ENCODE results near the gene HIVEP2.

GRCh38 chr6:142822842-142823241 lies 122.1 kb downstream of the HIVEP2 start:
- TF ChIP-seq ZNF274 (IDR thresholded peaks at IDR 0.05; ENCODE audit: low read depth, low read length) = no peak
- no peak for TF ChIP-seq YY1 (IDR thresholded peaks at IDR 0.05; ENCODE audit: insufficient read depth, insufficient read length)
- TF ChIP-seq SUZ12 (IDR thresholded peaks at IDR 0.05; ENCODE audit: extremely low read depth, insufficient read depth, insufficient read length) = no peak
